ENCODE measurements around the gene VPS37D. TPM values are rescaled to one million over a fixed set of nuclear protein-coding genes. Genes with fewer than 3 reads are reported as not detected.
A peak's percentile ranks its signal among the peaks of the same experiment; 100 is the strongest.
"Not testable (repeated sequence)": the region's sequence is repeated elsewhere in the genome, so short reads cannot be mapped to it uniquely, and the experiment has no call there.

VPS37D gene
- polyA plus RNA-seq, 2 donors = 0.45 to 0.75 TPM

DNA sequence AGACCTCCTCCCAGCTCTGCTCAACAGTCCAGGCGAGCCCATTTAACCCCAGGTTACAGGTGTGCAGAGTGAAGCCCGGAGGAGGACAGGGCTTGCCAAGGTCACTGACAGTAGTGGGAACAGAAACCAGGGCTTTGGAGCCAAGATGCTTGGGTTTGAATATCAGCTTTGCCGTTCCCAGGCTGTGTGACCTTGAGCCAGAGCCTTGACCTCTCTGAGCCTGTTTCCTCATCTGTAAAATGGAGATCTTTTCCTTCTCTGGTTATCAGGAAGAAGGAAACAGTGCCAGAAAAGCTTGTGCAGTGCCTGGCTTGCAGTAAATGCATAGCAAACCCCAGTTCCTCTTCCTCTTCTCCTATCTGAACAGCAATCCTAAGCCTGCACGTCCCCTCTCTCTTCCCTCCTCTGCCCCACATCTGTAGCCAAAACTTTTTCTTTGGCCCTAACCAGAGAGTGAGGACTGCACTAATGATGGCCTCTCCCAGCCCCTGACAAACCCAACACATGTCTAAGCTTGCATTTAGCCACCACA, 21.9 kb upstream of the VPS37D start:
- WGBS, 2 donors = 35 to 43% methylated on average over 4 of the region's 4 CpGs
- H3K27me3 ChIP-seq (ENCODE audit: control insufficient read depth in 1 of 2, insufficient read depth in 2 of 2, low read length in 2 of 2) = peaks cover 0 to 5% of the 10 kb centered on the region in 2 donors
- H3K4me1 ChIP-seq (ENCODE audit: control insufficient read depth in 2 of 2, insufficient read depth in 2 of 2, low read length in 1 of 2) = peaks cover 3% of the 10 kb centered on the region in 2 donors
- H3K27ac ChIP-seq (ENCODE audit: low read depth in 2 of 2, low read length in 1 of 2) = no peak overlapping the region
- H3K9me3 ChIP-seq (ENCODE audit: control insufficient read depth in 2 of 2, insufficient read depth in 1 of 2, low read depth in 1 of 2, low read length in 1 of 2) = peaks cover 0 to 7% of the 10 kb centered on the region in 2 donors
- no peaks in the 10 kb centered on the region for H3K36me3 ChIP-seq (ENCODE audit: control insufficient read depth in 2 of 2, insufficient read depth in 2 of 2, low read length in 1 of 2)
- H3K4me3 ChIP-seq (ENCODE audit: low read depth in 1 of 2, low read length in 2 of 2) = no peak overlapping the region

DNA sequence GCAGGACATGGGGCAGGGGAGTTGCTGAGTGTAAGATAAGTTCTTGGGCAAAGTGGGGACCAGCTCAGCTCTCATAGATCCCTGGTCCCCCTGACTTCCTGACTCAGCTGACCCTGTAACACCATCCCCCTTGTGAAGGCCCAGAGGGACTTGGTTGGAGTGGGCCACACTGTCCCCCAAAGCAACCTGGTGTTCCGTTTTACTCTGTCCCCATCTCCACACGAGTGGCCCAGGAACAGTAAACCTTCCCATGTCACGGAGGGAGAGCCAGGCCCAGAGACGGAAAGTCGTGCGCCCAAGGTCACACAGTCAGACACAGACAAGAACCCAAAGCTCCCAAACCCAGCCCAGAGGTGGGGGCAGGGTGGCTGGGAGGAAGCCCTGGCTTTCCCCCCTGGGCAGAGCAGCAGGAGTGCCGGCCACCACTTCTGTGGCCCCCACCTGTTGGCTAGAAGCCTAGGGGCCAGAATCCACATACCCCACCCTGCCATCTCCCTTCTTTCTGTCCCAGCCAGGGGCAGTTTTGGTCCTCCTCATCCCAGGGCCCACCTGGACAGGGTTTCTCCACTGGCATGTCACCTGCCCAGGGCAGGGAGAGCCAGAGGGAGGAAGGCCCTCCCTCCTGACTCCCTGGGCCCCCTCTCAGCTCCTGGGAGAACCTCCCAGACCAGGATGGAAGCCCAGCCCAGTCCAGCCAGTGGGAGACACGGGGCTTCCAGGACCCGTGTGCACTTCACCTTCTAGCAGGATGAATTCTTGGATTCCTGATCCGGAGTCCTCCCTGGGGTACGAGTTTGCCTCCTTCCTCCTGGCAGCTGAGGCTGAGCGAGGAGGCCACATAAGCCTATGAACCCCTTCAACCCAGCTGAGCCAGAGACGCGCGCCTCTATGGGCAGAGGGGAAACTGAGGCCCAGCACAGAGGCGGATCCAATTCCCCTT, 20.6 kb upstream of the VPS37D start:
- Histone ChIP-seq H3K27ac (ENCODE audit: low read depth in 2 of 2, low read length in 1 of 2) (no peak overlapping the region), H3K36me3 (ENCODE audit: control insufficient read depth in 2 of 2, insufficient read depth in 2 of 2, low read length in 1 of 2) (no peaks in the 10 kb centered on the region), H3K4me1 (ENCODE audit: control insufficient read depth in 2 of 2, insufficient read depth in 2 of 2, low read length in 1 of 2) (peaks cover 3% of the 10 kb centered on the region in 2 donors), H3K4me3 (ENCODE audit: low read depth in 1 of 2, low read length in 2 of 2) (no peak overlapping the region), H3K27me3 (ENCODE audit: control insufficient read depth in 1 of 2, insufficient read depth in 2 of 2, low read length in 2 of 2) (peaks cover 0 to 5% of the 10 kb centered on the region in 2 donors), H3K9me3 (ENCODE audit: control insufficient read depth in 2 of 2, insufficient read depth in 1 of 2, low read depth in 1 of 2, low read length in 1 of 2) (no peaks in the 10 kb centered on the region)
- WGBS, 2 donors = 51 to 52% methylated on average over 14 to 16 of the region's 16 CpGs

DNA sequence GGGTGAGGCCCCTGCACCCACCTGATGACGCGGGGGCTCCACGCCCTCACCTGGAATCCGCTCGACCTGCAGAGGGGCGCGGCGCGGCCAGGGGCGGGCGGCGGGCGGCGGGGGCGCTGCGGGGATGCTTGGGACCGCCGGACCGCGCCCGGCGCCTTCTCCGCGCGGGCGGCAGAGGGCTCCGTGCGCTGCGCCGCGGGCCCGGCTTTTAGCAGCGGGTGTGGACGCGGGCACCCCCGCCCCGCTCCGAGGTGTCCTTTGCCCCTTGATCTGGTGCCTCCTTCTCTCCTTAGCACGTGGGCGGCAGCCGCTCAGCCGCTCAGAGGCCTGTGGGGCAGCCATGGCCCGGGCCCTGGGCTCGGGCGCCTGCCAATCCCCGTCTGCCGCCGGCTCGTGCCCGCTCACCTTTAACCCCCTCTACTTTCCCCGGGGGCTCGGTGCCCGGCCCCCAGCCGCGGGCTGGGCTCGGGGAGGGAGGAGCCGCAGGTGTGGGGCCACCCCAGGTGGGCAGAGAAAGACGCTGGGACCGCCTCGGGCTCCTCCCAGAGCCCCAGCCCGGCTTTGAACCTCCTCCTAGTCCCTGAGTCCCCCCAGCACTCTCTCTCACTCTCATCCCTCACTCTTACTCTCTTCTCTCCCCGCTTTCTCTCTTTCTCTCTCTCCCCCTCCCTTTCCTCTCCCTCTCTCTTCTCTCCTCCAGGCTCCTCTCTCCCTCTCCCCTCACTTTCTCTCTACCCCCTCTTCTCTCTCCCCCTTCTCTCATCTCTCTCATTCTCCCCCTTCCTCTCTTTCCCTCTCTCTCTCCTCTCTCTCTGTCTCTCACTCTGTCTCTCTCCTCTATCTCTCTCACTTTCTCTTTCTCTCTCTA, 19.7 kb upstream of the VPS37D start:
- Histone ChIP-seq H3K36me3 (ENCODE audit: control insufficient read depth in 2 of 2, insufficient read depth in 2 of 2, low read length in 1 of 2) (no peaks in the 10 kb centered on the region), H3K9me3 (ENCODE audit: control insufficient read depth in 2 of 2, insufficient read depth in 1 of 2, low read depth in 1 of 2, low read length in 1 of 2) (no peaks in the 10 kb centered on the region), H3K4me1 (ENCODE audit: control insufficient read depth in 2 of 2, insufficient read depth in 2 of 2, low read length in 1 of 2) (peaks cover 3% of the 10 kb centered on the region in 2 donors), H3K27ac (ENCODE audit: low read depth in 2 of 2, low read length in 1 of 2) (no peak overlapping the region), H3K4me3 (ENCODE audit: low read depth in 1 of 2, low read length in 2 of 2) (peak overlapping the region in 1 of 2 donors; percentile 36), H3K27me3 (ENCODE audit: control insufficient read depth in 1 of 2, insufficient read depth in 2 of 2, low read length in 2 of 2) (peaks cover 0 to 5% of the 10 kb centered on the region in 2 donors)
- WGBS, 2 donors = 1 to 5% methylated on average over 25 to 62 of the region's 62 CpGs

DNA sequence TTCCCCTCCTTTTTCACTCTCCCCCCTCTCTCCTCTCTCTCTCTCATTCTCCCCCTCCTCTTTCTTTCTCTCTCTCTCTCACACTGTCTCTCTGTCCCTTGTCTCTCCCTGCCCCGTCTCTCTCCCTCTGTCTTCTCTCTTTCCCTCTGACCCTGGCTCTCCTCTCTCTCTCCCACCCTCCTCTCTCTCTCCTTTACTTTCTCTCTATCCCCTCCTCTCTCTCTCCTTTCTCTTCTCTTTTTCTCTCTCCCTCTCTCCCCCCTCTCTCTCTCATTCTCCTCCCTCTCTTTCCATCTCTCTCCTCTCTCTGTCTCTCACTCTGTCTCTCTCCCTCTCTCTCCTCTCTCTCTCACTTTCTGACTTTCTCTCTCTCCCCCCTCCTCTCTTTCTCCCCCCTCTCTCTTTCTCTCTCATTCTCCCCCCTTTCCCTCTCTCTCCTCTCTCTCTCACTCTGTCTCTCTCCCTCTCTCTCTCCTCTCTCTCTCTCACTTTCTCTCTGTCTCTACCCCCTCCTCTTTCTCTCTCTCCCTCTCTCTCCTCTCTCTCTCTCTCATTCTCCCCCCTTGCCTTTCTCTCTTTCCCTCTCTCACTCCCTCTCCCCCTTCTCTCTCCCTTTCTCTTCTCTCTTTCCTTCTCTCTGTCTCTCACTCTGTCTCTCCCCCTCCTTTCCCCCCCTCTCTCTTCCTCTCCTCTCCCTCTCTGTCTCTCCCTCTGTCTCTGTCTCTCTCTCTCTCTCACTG, 18.9 kb upstream of the VPS37D start:
- Histone ChIP-seq H3K4me1 (ENCODE audit: control insufficient read depth in 2 of 2, insufficient read depth in 2 of 2, low read length in 1 of 2) (peaks cover 3% of the 10 kb centered on the region in 2 donors), H3K4me3 (ENCODE audit: low read depth in 1 of 2, low read length in 2 of 2) (no peak overlapping the region), H3K36me3 (ENCODE audit: control insufficient read depth in 2 of 2, insufficient read depth in 2 of 2, low read length in 1 of 2) (no peaks in the 10 kb centered on the region), H3K9me3 (ENCODE audit: control insufficient read depth in 2 of 2, insufficient read depth in 1 of 2, low read depth in 1 of 2, low read length in 1 of 2) (no peaks in the 10 kb centered on the region), H3K27me3 (ENCODE audit: control insufficient read depth in 1 of 2, insufficient read depth in 2 of 2, low read length in 2 of 2) (peaks cover 0 to 5% of the 10 kb centered on the region in 2 donors), H3K27ac (ENCODE audit: low read depth in 2 of 2, low read length in 1 of 2) (no peak overlapping the region)
- WGBS, 2 donors = 44 to 50% methylated on average over 1 of the region's 1 CpG

DNA sequence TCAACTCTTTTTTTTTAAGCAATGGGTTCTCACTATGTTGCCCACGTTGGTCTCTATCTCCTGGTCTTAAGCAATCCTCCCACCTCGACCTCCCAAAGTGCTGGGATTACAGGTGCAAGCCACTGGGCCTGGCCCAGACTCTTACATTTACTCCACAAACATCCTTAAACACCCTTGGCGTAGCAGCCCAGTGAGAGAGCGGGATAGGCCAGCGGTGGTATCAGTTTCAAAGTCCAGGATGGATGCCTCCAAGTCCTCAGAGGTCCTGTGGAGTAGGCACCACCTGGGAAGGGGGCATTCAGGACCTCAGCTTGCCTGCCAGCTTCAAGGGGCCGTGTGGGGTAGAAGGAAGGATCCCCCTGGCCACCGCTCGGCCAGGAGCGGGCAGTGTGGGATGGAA, 18.1 kb upstream of the VPS37D start:
- no peak overlapping the region for H3K27ac ChIP-seq (ENCODE audit: low read depth in 2 of 2, low read length in 1 of 2)
- WGBS, 2 donors = 45 to 56% methylated on average over 9 of the region's 9 CpGs
- H3K9me3 ChIP-seq (ENCODE audit: control insufficient read depth in 2 of 2, insufficient read depth in 1 of 2, low read depth in 1 of 2, low read length in 1 of 2) = no peaks in the 10 kb centered on the region
- H3K27me3 ChIP-seq (ENCODE audit: control insufficient read depth in 1 of 2, insufficient read depth in 2 of 2, low read length in 2 of 2) = peaks cover 0 to 5% of the 10 kb centered on the region in 2 donors
- H3K4me1 ChIP-seq (ENCODE audit: control insufficient read depth in 2 of 2, insufficient read depth in 2 of 2, low read length in 1 of 2) = peaks cover 3% of the 10 kb centered on the region in 2 donors
- no peak overlapping the region for H3K4me3 ChIP-seq (ENCODE audit: low read depth in 1 of 2, low read length in 2 of 2)
- no peaks in the 10 kb centered on the region for H3K36me3 ChIP-seq (ENCODE audit: control insufficient read depth in 2 of 2, insufficient read depth in 2 of 2, low read length in 1 of 2)

DNA sequence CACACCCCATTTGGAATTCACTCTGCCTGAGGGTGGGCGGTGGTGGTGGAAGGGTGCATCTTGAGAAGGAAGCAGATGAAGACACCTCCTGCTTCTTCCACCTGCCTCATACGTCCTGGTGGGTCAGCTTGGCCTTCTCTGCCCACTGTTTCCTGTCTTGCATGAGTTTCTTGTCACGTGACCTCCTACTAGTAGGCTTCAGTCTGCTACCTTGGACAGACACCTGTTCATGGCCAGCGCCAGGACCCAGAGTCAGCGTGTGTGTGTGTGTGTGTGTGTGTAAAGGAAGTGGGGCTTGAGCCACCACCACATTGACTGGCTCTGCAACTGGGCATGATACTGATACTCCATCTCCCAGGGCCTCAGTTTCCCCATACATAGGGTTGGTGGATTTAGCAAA, 17.1 kb upstream of the VPS37D start:
- no peaks in the 10 kb centered on the region for H3K36me3 ChIP-seq (ENCODE audit: control insufficient read depth in 2 of 2, insufficient read depth in 2 of 2, low read length in 1 of 2)
- no peaks in the 10 kb centered on the region for H3K9me3 ChIP-seq (ENCODE audit: control insufficient read depth in 2 of 2, insufficient read depth in 1 of 2, low read depth in 1 of 2, low read length in 1 of 2)
- H3K4me1 ChIP-seq (ENCODE audit: control insufficient read depth in 2 of 2, insufficient read depth in 2 of 2, low read length in 1 of 2) = peaks cover 3% of the 10 kb centered on the region in 2 donors
- H3K4me3 ChIP-seq (ENCODE audit: low read depth in 1 of 2, low read length in 2 of 2) = no peak overlapping the region
- H3K27me3 ChIP-seq (ENCODE audit: control insufficient read depth in 1 of 2, insufficient read depth in 2 of 2, low read length in 2 of 2) = peaks cover 0 to 5% of the 10 kb centered on the region in 2 donors
- H3K27ac ChIP-seq (ENCODE audit: low read depth in 2 of 2, low read length in 1 of 2) = no peak overlapping the region
- WGBS, 2 donors = 64 to 74% methylated on average over 5 of the region's 5 CpGs

DNA sequence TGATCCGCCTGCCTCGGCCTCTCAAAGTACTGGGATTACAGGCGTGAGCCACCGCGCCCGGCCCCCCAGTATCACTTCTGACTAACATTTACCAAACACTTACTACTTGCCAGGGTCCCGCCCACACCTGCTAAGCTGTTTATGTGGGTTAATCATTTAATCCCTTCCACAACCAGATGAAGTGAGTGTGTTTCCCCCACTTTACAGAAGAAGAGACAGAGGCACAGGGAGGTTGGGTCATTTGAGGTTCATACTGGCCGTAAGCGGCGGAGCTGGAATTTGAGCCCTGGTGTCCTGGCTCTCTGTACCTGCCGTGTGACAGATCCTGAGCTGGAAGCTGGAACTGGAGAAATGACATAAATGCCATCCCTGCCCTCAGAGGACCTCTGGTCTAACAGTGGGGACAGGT, 15.1 kb upstream of the VPS37D start:
- H3K9me3 ChIP-seq (ENCODE audit: control insufficient read depth in 2 of 2, insufficient read depth in 1 of 2, low read depth in 1 of 2, low read length in 1 of 2) = no peaks in the 10 kb centered on the region
- no peaks in the 10 kb centered on the region for H3K36me3 ChIP-seq (ENCODE audit: control insufficient read depth in 2 of 2, insufficient read depth in 2 of 2, low read length in 1 of 2)
- H3K4me1 ChIP-seq (ENCODE audit: control insufficient read depth in 2 of 2, insufficient read depth in 2 of 2, low read length in 1 of 2) = peaks cover 3% of the 10 kb centered on the region in 2 donors
- H3K27ac ChIP-seq (ENCODE audit: low read depth in 2 of 2, low read length in 1 of 2) = no peak overlapping the region
- WGBS, 2 donors = 52% methylated on average over 11 of the region's 11 CpGs
- H3K27me3 ChIP-seq (ENCODE audit: control insufficient read depth in 1 of 2, insufficient read depth in 2 of 2, low read length in 2 of 2) = peaks cover 0 to 3% of the 10 kb centered on the region in 2 donors
- no peak overlapping the region for H3K4me3 ChIP-seq (ENCODE audit: low read depth in 1 of 2, low read length in 2 of 2)

DNA sequence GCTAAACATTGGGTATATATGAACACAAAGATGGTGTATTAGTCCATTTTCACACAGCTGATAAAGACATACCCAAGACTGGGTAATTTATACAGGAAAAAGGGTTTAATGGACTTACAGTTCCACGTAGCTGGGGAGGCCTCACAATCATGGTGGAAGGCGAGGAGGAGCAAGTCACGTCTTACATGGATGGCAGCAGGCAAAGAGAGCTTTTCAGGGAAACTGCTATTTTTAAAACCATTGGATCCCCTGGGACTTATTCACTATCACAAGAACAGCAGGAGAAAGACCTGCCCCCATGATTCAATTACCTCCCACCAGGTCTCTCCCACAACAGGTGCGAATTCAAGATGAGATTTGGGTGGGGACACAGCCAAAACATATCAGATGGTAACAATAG, 12.3 kb upstream of the VPS37D start:
- 86 to 87% methylated on average over 4 of the region's 4 CpGs for WGBS, 2 donors
- not testable (repeated sequence) for H3K4me3 ChIP-seq (ENCODE audit: low read depth in 1 of 2, low read length in 2 of 2); H3K27me3 ChIP-seq (ENCODE audit: control insufficient read depth in 1 of 2, insufficient read depth in 2 of 2, low read length in 2 of 2); H3K9me3 ChIP-seq (ENCODE audit: control insufficient read depth in 2 of 2, insufficient read depth in 1 of 2, low read depth in 1 of 2, low read length in 1 of 2); H3K4me1 ChIP-seq (ENCODE audit: control insufficient read depth in 2 of 2, insufficient read depth in 2 of 2, low read length in 1 of 2); H3K36me3 ChIP-seq (ENCODE audit: control insufficient read depth in 2 of 2, insufficient read depth in 2 of 2, low read length in 1 of 2); H3K27ac ChIP-seq (ENCODE audit: low read depth in 2 of 2, low read length in 1 of 2)

DNA sequence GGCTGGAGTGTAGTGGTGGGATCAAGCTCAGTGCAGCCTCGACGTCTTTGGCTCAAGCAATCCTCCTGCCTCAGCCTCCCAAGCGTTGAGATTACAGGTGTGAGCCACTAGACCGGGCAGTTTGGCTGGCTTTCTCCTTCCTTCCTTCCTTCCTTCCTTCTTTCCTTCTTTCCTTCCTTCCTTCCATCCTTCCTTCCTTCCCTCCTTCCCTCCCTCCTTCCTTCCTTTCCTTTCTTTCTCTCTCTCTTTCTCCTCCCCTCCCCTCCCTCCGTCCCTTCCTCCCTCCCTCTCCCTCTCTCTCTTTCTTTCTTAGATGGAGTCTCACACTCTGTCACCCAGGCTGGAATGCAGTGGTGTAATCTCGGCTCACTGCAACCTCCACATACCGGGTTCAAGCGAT, 7.6 kb upstream of the VPS37D start:
- H3K36me3 ChIP-seq (ENCODE audit: control insufficient read depth in 2 of 2, insufficient read depth in 2 of 2, low read length in 1 of 2) = no peaks in the 10 kb centered on the region
- H3K4me3 ChIP-seq (ENCODE audit: low read depth in 1 of 2, low read length in 2 of 2) = no peak overlapping the region
- no peak overlapping the region for H3K27ac ChIP-seq (ENCODE audit: low read depth in 2 of 2, low read length in 1 of 2)
- peaks cover 0 to 2% of the 10 kb centered on the region in 2 donors for H3K27me3 ChIP-seq (ENCODE audit: control insufficient read depth in 1 of 2, insufficient read depth in 2 of 2, low read length in 2 of 2)
- H3K4me1 ChIP-seq (ENCODE audit: control insufficient read depth in 2 of 2, insufficient read depth in 2 of 2, low read length in 1 of 2) = no peaks in the 10 kb centered on the region
- 68% methylated on average over 8 of the region's 8 CpGs for whole genome bisulfite sequencing, 2 donors
- no peaks in the 10 kb centered on the region for H3K9me3 ChIP-seq (ENCODE audit: control insufficient read depth in 2 of 2, insufficient read depth in 1 of 2, low read depth in 1 of 2, low read length in 1 of 2)

All from esophagus (tissue), 2 donors.